KOPT-K1 (cell line): ENCODE measurements around the gene TMEM186.
"Not testable (repeated sequence)": the region's sequence is repeated elsewhere in the genome, so short reads cannot be mapped to it uniquely, and the experiment has no call there.

Experiments used
- H3K27ac ChIP-seq: fragments of 200-600 bp; sonication (generic); 2 replicates; pipeline ENCODE4 v1.5.1; 2016; ENCODE audit warnings: antibody characterized with exemption, mild to moderate bottlenecking, low read depth, low read length; ENCODE audit not compliant: poor library complexity, severe bottlenecking
- H3K36me3 ChIP-seq: fragments of 200-600 bp; sonication (generic); 2 replicates; pipeline ENCODE4 v1.5.1; 2017; ENCODE audit warnings: antibody characterized with exemption, mild to moderate bottlenecking, low read length, moderate library complexity; ENCODE audit not compliant: insufficient read depth
- H3K9me3 ChIP-seq: fragments of 200-600 bp; sonication (generic); 2 replicates; pipeline ENCODE4 v1.5.1; 2017; ENCODE audit warnings: antibody characterized with exemption, low read length, mild to moderate bottlenecking; ENCODE audit not compliant: insufficient read depth, poor library complexity, severe bottlenecking

Gene TMEM186

GRCh38 chr16:8797364-8798173 is at the start of gene TMEM186, which contains the start of gene PMM2:
Gene TMEM186 (minus strand): TSS chr16:8797639. CDS start chr16:8797614, 25 bp downstream.
Gene PMM2 (plus strand): TSS chr16:8797839. CDS start chr16:8797883, 44 bp downstream.
- no peaks in the 10 kb centered on the region for H3K9me3 ChIP-seq
- H3K36me3 ChIP-seq = peaks cover 39% of the 10 kb centered on the region
- peak within 1 kb of the TSS; percentile 98 for H3K27ac ChIP-seq

DNA sequence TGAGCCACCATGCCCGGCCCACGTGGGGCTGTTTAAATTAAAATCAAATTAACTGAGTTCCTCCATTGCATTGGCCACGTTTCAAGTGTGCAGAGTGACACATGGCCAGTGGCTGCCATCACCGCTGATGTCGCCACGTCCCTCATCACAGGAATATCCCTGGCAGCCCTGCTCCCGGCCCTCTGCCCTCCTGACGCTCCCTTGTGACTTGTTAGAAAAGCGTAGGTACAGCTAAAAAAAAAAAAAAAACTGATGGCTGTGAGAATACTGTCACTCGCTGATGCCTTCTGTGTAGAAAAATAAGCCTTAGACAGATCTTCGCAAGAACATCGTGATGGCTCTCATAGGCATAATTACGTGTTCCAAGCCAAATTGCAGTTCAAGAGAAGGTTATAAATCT is 49.7 kb upstream of the TMEM186 start:
- H3K27ac ChIP-seq = no peak overlapping the region
- no peaks in the 10 kb centered on the region for H3K9me3 ChIP-seq
- H3K36me3 ChIP-seq = peaks cover 73% of the 10 kb centered on the region

- Histone ChIP-seq H3K9me3 (no peaks in the 10 kb centered on the region), H3K36me3 (peaks cover 68% of the 10 kb centered on the region), H3K27ac (no peak overlapping the region)
Measured at GRCh38 chr16:8846401-8846932, 49.0 kb upstream of the TMEM186 start.

GRCh38 chr16:8845699-8846298 is 48.4 kb upstream of the TMEM186 start:
- H3K9me3 ChIP-seq = no peaks in the 10 kb centered on the region
- no peak overlapping the region for H3K27ac ChIP-seq
- peaks cover 62% of the 10 kb centered on the region for H3K36me3 ChIP-seq

- H3K36me3 ChIP-seq = peaks cover 50% of the 10 kb centered on the region
- not testable (repeated sequence) for H3K9me3 ChIP-seq, H3K27ac ChIP-seq
Measured at GRCh38 chr16:8843296-8843695, 45.9 kb upstream of the TMEM186 start.

DNA sequence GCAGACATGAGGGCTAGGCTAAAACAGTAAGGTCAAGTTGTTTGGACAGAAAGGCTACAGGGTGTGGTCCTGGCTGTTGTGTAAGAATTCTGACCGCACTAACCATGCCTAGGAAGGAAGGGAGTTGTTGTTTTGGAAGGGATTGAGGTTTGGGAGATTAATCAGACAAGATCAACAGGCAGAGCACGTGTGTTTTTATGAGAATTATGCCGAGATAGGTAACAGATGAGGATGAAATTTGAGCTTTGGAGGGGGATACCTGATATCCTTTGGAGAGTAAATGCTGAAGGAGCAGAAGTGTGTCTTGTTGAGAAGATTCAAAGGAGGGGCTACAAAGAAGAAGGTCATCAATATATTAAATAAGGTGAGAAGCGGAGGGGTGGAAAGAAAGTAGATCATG is 44.6 kb upstream of the TMEM186 start:
- not testable (repeated sequence) for H3K9me3 ChIP-seq, H3K27ac ChIP-seq
- H3K36me3 ChIP-seq = peaks cover 38% of the 10 kb centered on the region

GRCh38 chr16:8837594-8837993 is 40.2 kb upstream of the TMEM186 start:
- H3K36me3 ChIP-seq = peaks cover 18% of the 10 kb centered on the region; the same call in 1 of the 2 replicates
- not testable (repeated sequence) for H3K27ac ChIP-seq, H3K9me3 ChIP-seq

- not testable (repeated sequence) for H3K9me3 ChIP-seq, H3K27ac ChIP-seq
- peaks cover 21% of the 10 kb centered on the region for H3K36me3 ChIP-seq
Measured at GRCh38 chr16:8836797-8837196, 39.4 kb upstream of the TMEM186 start.

DNA sequence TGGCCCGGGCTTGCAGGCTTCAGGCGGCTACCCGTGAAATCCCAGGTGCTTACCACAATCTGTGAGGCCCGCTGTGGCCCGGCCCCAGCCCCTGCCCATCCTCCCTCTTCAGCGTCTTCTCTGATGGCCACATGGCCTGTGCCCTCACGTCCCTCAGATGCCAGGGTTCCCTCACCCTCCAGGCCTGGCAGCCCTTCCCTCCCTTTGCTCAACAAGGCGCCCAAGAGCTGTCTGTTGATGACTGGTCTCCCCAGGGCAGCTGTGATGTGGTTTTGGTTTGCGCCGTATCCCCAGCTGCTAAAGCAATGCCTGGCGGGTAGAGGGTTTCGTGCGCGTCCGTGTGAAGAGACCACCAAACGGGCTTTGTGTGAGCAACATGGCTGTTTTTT is 35.3 kb upstream of the TMEM186 start:
- H3K27ac ChIP-seq = peak overlapping the region; percentile 85
- H3K9me3 ChIP-seq = no peaks in the 10 kb centered on the region
- peaks cover 46% of the 10 kb centered on the region for H3K36me3 ChIP-seq

- Histone ChIP-seq H3K36me3 (peaks cover 47% of the 10 kb centered on the region), H3K27ac (peak overlapping the region; percentile 85), H3K9me3 (no peaks in the 10 kb centered on the region)
Measured at GRCh38 chr16:8831871-8832716, 34.7 kb upstream of the TMEM186 start.

- Histone ChIP-seq H3K9me3 (no peaks in the 10 kb centered on the region), H3K27ac (peak overlapping the region; percentile 85), H3K36me3 (peaks cover 54% of the 10 kb centered on the region)
Measured at GRCh38 chr16:8831450-8831849, 34.0 kb upstream of the TMEM186 start.

- Histone ChIP-seq H3K36me3 (peaks cover 81% of the 10 kb centered on the region), H3K9me3 (no peaks in the 10 kb centered on the region), H3K27ac (no peak overlapping the region)
Measured at GRCh38 chr16:8828541-8829165, 31.2 kb upstream of the TMEM186 start.

DNA sequence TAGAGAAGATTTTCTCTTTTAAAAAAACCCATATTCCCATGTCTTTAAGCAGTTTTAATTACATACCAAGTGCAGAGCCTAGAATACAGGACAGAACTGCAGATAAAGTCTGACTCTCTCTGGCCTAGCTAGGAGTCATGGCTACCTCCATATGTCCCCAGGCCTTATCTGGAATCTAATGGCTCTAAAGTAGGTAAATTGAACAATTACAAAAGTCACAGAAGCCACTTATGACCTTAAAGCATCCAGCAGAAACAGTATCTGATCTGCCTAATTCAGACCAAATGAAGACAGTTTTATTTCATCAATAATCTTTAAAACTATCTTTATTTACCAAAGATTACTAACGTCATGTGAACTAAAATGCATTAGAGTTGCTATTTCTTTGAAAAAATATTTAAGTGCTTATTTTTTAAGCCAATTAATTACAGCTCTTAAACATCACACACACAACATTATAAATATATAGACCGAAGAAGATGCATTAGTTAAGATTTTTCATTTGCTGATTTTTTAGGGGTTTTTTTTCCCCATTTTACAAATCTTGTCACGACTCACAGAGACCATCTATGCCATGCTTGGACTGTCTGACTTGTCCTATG is 28.9 kb upstream of the TMEM186 start:
- Histone ChIP-seq H3K36me3 (peaks cover 92% of the 10 kb centered on the region), H3K27ac (no peak overlapping the region), H3K9me3 (no peaks in the 10 kb centered on the region)

- H3K36me3 ChIP-seq = peaks cover 97% of the 10 kb centered on the region
- H3K27ac ChIP-seq = peak overlapping the region; percentile 30
- H3K9me3 ChIP-seq = no peaks in the 10 kb centered on the region
Measured at GRCh38 chr16:8822403-8822802, 25.0 kb upstream of the TMEM186 start.
